Ramos (cell line): ENCODE data around the gene DDIT4L.
"Not testable (repeated sequence)": the region's sequence is repeated elsewhere in the genome, so short reads cannot be mapped to it uniquely, and the experiment has no call there.

Experiments used
- in situ Hi-C: fragments of 300-500 bp; cut with MboI; formaldehyde crosslinking; loops from one replicate; pipeline ENCODE4 v1.14.3; 2022; ENCODE audit warnings: low sequenced_read_pairs; ENCODE audit not compliant: unreplicated experiment

The DDIT4L gene

GRCh38 chr4:100168521-100168920 is 21.7 kb downstream of the DDIT4L start:
- in situ Hi-C loops = no loop called here

- in situ Hi-C loops = no loop called here
Measured at GRCh38 chr4:100166297-100167039, 23.8 kb downstream of the DDIT4L start.

- in situ Hi-C loops = no loop called here
Measured at GRCh38 chr4:100165809-100166208, 24.5 kb downstream of the DDIT4L start.

- in situ Hi-C loops = no loop called here
Measured at GRCh38 chr4:100164808-100165760, 25.2 kb downstream of the DDIT4L start.

GRCh38 chr4:100162027-100162685 is 28.1 kb downstream of the DDIT4L start:
- in situ Hi-C loops = no loop called here

GRCh38 chr4:100149190-100149589 is 41.1 kb downstream of the DDIT4L start:
- in situ Hi-C loops = no loop called here

- in situ Hi-C loops = no loop called here
Measured at GRCh38 chr4:100147684-100148083, 42.6 kb downstream of the DDIT4L start.

- in situ Hi-C loops = no loop called here
Measured at GRCh38 chr4:100147198-100147597, 43.1 kb downstream of the DDIT4L start.

GRCh38 chr4:100146756-100147155 is 43.5 kb downstream of the DDIT4L start:
- in situ Hi-C loops = no loop called here

- in situ Hi-C loops = not testable (repeated sequence)
Measured at GRCh38 chr4:100137320-100137719, 52.9 kb downstream of the DDIT4L start.
